ENCODE results near the gene EPAS1.

The EPAS1 gene

DNA sequence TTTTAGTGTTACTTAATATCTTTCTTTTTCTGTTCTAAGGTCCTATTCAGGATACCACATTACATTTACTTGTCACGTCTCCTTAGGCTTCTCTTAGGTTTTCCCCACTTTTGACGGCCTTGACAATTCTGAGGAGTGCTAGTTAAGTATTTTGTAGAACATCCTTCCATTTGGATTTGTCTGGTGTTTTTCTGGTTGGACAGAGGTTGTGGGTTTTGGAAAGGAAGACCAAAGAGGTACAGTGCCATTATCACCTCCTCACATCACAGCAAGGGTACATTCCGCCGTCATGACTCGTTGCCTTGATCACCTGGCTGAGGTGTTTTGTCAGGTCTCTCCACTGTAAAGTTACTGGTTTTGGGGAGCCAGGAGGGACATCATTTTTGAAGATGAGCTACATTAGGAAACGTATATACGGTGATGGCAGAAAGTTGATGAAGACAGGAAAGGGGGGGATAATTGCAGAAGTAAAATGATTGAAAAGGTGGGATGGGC, 93.7 kb downstream of the EPAS1 start:
- no peak for TF ChIP-seq TCF4 (CRISPR knock-in tag; IDR thresholded peaks at IDR 0.05; ENCODE audit: borderline replicate concordance)
- TF ChIP-seq, protein P1, sequence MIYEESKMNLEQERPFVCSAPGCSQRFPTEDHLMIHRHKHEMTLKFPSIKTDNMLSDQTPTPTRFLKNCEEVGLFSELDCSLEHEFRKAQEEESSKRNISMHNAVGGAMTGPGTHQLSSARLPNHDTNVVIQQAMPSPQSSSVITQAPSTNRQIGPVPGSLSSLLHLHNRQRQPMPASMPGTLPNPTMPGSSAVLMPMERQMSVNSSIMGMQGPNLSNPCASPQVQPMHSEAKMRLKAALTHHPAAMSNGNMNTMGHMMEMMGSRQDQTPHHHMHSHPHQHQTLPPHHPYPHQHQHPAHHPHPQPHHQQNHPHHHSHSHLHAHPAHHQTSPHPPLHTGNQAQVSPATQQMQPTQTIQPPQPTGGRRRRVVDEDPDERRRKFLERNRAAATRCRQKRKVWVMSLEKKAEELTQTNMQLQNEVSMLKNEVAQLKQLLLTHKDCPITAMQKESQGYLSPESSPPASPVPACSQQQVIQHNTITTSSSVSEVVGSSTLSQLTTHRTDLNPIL (CRISPR knock-in tag; IDR thresholded peaks at IDR 0.05; ENCODE audit: low read depth) = no peak
- no peak for TF ChIP-seq PPARA (CRISPR knock-in tag; IDR thresholded peaks at IDR 0.05; ENCODE audit: borderline replicate concordance)
- no peak for TF ChIP-seq OSR1 (CRISPR knock-in tag; IDR thresholded peaks at IDR 0.05)
- no peak for TF ChIP-seq RARB (CRISPR knock-in tag; IDR thresholded peaks at IDR 0.05)
- TF ChIP-seq, protein P2, sequence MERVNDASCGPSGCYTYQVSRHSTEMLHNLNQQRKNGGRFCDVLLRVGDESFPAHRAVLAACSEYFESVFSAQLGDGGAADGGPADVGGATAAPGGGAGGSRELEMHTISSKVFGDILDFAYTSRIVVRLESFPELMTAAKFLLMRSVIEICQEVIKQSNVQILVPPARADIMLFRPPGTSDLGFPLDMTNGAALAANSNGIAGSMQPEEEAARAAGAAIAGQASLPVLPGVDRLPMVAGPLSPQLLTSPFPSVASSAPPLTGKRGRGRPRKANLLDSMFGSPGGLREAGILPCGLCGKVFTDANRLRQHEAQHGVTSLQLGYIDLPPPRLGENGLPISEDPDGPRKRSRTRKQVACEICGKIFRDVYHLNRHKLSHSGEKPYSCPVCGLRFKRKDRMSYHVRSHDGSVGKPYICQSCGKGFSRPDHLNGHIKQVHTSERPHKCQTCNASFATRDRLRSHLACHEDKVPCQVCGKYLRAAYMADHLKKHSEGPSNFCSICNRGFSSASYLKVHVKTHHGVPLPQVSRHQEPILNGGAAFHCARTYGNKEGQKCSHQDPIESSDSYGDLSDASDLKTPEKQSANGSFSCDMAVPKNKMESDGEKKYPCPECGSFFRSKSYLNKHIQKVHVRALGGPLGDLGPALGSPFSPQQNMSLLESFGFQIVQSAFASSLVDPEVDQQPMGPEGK (CRISPR knock-in tag; IDR thresholded peaks at IDR 0.05; ENCODE audit: borderline replicate concordance) = no peak
- TF ChIP-seq GLIS3 (CRISPR knock-in tag; IDR thresholded peaks at IDR 0.05) = no peak
- TF ChIP-seq BACH2 (CRISPR knock-in tag; IDR thresholded peaks at IDR 0.05; ENCODE audit: borderline replicate concordance) = no peak
- TF ChIP-seq, protein P3, sequence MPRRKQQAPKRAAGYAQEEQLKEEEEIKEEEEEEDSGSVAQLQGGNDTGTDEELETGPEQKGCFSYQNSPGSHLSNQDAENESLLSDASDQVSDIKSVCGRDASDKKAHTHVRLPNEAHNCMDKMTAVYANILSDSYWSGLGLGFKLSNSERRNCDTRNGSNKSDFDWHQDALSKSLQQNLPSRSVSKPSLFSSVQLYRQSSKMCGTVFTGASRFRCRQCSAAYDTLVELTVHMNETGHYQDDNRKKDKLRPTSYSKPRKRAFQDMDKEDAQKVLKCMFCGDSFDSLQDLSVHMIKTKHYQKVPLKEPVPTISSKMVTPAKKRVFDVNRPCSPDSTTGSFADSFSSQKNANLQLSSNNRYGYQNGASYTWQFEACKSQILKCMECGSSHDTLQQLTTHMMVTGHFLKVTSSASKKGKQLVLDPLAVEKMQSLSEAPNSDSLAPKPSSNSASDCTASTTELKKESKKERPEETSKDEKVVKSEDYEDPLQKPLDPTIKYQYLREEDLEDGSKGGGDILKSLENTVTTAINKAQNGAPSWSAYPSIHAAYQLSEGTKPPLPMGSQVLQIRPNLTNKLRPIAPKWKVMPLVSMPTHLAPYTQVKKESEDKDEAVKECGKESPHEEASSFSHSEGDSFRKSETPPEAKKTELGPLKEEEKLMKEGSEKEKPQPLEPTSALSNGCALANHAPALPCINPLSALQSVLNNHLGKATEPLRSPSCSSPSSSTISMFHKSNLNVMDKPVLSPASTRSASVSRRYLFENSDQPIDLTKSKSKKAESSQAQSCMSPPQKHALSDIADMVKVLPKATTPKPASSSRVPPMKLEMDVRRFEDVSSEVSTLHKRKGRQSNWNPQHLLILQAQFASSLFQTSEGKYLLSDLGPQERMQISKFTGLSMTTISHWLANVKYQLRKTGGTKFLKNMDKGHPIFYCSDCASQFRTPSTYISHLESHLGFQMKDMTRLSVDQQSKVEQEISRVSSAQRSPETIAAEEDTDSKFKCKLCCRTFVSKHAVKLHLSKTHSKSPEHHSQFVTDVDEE (CRISPR knock-in tag; IDR thresholded peaks at IDR 0.05) = no peak

DNA sequence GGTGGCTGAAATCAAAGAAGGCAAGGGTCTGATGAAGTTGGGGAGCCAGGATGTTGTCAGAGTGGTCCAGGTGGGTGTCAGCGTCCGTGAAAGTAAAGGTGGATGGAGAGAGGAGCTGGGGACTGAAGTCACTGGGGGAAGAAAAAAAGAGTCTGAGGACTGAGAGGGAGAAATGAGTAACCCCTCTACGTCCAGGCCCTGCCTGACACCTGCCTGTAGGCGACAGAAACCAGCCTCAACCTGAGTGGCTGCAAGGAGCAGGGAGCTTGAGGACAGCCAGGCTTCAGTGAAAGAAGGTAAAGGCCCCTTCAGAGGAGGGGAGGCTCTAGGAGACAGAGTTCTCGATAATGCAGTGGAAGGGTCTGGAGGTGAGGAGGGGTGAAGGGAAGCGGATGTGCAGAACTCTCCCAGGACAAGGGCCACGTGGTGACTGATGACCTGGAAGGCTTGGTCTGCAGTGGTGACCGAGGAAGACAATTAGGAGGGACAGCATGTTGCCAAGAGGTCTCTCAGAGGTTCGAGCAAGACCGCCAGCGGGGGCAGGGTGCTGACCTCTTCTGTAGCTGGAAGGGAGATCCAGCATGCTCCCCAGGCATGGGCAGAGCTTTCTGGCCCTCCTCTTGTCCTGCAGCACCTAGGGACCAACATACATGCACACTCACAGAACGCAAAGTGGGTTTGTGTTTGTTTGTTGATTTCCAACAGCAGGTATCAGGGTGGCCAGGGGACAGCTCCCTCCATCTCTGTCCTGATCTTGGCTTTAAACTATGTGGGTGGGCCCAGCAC, 95.5 kb downstream of the EPAS1 start:
- TF ChIP-seq RARB (CRISPR knock-in tag; IDR thresholded peaks at IDR 0.05) = no peak
- no peak for TF ChIP-seq PPARA (CRISPR knock-in tag; IDR thresholded peaks at IDR 0.05; ENCODE audit: borderline replicate concordance)
- TF ChIP-seq TCF4 (CRISPR knock-in tag; IDR thresholded peaks at IDR 0.05; ENCODE audit: borderline replicate concordance) = no peak
- no peak for TF ChIP-seq ISL1 (CRISPR knock-in tag; IDR thresholded peaks at IDR 0.05)
- no peak for TF ChIP-seq CSDC2 (CRISPR knock-in tag; IDR thresholded peaks at IDR 0.05)
- TF ChIP-seq, protein P1 (CRISPR knock-in tag; IDR thresholded peaks at IDR 0.05; ENCODE audit: low read depth) = no peak
- no peak for TF ChIP-seq ZFP30 (CRISPR knock-in tag; IDR thresholded peaks at IDR 0.05)
- no peak for TF ChIP-seq ZC3H10 (CRISPR knock-in tag; IDR thresholded peaks at IDR 0.05)
- TF ChIP-seq OSR1 (CRISPR knock-in tag; IDR thresholded peaks at IDR 0.05) = no peak
- TF ChIP-seq, protein P2 (CRISPR knock-in tag; IDR thresholded peaks at IDR 0.05; ENCODE audit: borderline replicate concordance) = no peak
- TF ChIP-seq, protein P4, sequence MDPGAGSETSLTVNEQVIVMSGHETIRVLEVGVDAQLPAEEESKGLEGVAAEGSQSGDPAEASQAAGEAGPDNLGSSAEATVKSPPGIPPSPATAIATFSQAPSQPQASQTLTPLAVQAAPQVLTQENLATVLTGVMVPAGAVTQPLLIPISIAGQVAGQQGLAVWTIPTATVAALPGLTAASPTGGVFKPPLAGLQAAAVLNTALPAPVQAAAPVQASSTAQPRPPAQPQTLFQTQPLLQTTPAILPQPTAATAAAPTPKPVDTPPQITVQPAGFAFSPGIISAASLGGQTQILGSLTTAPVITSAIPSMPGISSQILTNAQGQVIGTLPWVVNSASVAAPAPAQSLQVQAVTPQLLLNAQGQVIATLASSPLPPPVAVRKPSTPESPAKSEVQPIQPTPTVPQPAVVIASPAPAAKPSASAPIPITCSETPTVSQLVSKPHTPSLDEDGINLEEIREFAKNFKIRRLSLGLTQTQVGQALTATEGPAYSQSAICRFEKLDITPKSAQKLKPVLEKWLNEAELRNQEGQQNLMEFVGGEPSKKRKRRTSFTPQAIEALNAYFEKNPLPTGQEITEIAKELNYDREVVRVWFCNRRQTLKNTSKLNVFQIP (CRISPR knock-in tag; IDR thresholded peaks at IDR 0.05; ENCODE audit: borderline replicate concordance, low read depth) = no peak
- no peak for TF ChIP-seq ZNF70 (CRISPR knock-in tag; IDR thresholded peaks at IDR 0.05)
- no peak for TF ChIP-seq ZFP3 (CRISPR knock-in tag; IDR thresholded peaks at IDR 0.05)
- TF ChIP-seq ZNF565 (CRISPR knock-in tag; conservative IDR thresholded peaks at IDR 0.05; ENCODE audit: low read depth) = no peak
- no peak for TF ChIP-seq TOX (CRISPR knock-in tag; IDR thresholded peaks at IDR 0.05; ENCODE audit: borderline replicate concordance)
- TF ChIP-seq, protein P5, sequence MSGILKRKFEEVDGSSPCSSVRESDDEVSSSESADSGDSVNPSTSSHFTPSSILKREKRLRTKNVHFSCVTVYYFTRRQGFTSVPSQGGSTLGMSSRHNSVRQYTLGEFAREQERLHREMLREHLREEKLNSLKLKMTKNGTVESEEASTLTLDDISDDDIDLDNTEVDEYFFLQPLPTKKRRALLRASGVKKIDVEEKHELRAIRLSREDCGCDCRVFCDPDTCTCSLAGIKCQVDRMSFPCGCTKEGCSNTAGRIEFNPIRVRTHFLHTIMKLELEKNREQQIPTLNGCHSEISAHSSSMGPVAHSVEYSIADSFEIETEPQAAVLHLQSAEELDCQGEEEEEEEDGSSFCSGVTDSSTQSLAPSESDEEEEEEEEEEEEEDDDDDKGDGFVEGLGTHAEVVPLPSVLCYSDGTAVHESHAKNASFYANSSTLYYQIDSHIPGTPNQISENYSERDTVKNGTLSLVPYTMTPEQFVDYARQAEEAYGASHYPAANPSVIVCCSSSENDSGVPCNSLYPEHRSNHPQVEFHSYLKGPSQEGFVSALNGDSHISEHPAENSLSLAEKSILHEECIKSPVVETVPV (CRISPR knock-in tag; IDR thresholded peaks at IDR 0.05) = no peak
- TF ChIP-seq GLIS3 (CRISPR knock-in tag; IDR thresholded peaks at IDR 0.05) = no peak
- TF ChIP-seq ARNTL (CRISPR knock-in tag; IDR thresholded peaks at IDR 0.05; ENCODE audit: borderline replicate concordance, low read depth) = no peak
- no peak for TF ChIP-seq ESRRG (CRISPR knock-in tag; IDR thresholded peaks at IDR 0.05)
- no peak for ATAC-seq

More for the DNA sequence above, 93.7 kb downstream of the EPAS1 start:
- no peak for ATAC-seq
